ENCODE results near the gene PIGM.

The PIGM gene

GRCh38 chr1:160007577-160008200 lies 24.1 kb downstream of the PIGM start:
- DNase-seq (ENCODE audit: low read depth in 1 of 2, low spot score in 1 of 2): peak in 1 of 2 experiments; percentile 64
- in situ Hi-C loops (cut with HindIII; ENCODE audit: low pct_unique_long_range_greater_than_20kb, low sequenced_read_pairs): no loop called here
- no peak for TF ChIP-seq JUND (IDR thresholded peaks at IDR 0.05; ENCODE audit: low read depth)

- TF ChIP-seq JUND (IDR thresholded peaks at IDR 0.05; ENCODE audit: low read depth): no peak
- in situ Hi-C loops (cut with HindIII; ENCODE audit: low pct_unique_long_range_greater_than_20kb, low sequenced_read_pairs): no loop called here
- DNase-seq (ENCODE audit: low read depth in 1 of 2, low spot score in 1 of 2): peak; percentile 75 to 88
Observed at GRCh38 chr1:160006312-160006940, 25.4 kb downstream of the PIGM start.

DNA sequence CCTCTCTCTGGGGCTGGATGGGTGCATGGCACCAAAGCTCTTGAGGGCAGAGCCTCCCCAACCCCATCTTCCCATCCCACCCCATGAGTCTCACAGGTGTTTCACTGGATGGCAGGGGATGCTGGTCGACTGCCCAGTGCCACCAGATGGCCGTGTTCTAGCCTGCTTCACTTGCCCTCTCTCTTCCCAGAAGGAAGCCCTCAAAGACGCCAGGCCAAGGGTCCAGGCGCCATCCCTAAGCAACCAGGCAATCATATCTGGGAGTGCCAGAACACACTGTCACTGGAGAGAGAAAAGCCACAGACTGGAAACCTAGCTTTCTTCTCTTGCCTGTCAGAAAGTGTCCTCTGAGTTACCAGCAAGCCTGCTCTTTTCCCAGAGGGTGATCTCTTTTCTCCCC lies 26.7 kb downstream of the PIGM start:
- DNase-seq (ENCODE audit: low read depth in 1 of 2, low spot score in 1 of 2): no peak
- in situ Hi-C loops (cut with HindIII; ENCODE audit: low pct_unique_long_range_greater_than_20kb, low sequenced_read_pairs): no loop called here
- no peak for TF ChIP-seq JUND (IDR thresholded peaks at IDR 0.05; ENCODE audit: low read depth)

GRCh38 chr1:160004425-160004824 lies 27.4 kb downstream of the PIGM start:
- in situ Hi-C loops (cut with HindIII; ENCODE audit: low pct_unique_long_range_greater_than_20kb, low sequenced_read_pairs): no loop called here
- no peak for TF ChIP-seq JUND (IDR thresholded peaks at IDR 0.05; ENCODE audit: low read depth)
- DNase-seq (ENCODE audit: low read depth in 1 of 2, low spot score in 1 of 2): no peak

- in situ Hi-C loops (cut with HindIII; ENCODE audit: low pct_unique_long_range_greater_than_20kb, low sequenced_read_pairs): no loop called here
- no peak for TF ChIP-seq JUND (IDR thresholded peaks at IDR 0.05; ENCODE audit: low read depth)
- DNase-seq (ENCODE audit: low read depth in 1 of 2, low spot score in 1 of 2): no peak
Observed at GRCh38 chr1:160004001-160004400, 27.8 kb downstream of the PIGM start.

DNA sequence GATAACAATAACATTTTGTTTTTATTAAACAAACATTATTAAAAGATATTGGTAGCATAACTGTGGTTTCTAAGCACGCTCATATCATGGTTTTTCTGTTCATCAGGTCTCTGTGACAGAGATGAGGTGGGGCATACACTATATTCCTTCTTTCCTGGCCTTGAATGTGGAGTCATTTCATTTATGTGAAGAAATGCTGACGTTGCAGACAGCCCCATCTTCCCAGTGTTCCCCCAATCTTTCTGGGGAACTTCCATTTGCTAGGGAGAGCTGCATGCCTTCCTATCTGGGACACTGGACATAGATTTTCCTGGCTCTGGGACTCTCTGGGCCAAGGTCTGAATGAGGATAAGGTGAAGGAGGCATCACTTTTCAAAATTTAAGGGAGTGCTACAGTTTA lies 30.4 kb downstream of the PIGM start:
- in situ Hi-C loops (cut with HindIII; ENCODE audit: low pct_unique_long_range_greater_than_20kb, low sequenced_read_pairs): no loop called here
- no peak for DNase-seq (ENCODE audit: low read depth in 1 of 2, low spot score in 1 of 2)
- TF ChIP-seq JUND (IDR thresholded peaks at IDR 0.05; ENCODE audit: low read depth): no peak

DNA sequence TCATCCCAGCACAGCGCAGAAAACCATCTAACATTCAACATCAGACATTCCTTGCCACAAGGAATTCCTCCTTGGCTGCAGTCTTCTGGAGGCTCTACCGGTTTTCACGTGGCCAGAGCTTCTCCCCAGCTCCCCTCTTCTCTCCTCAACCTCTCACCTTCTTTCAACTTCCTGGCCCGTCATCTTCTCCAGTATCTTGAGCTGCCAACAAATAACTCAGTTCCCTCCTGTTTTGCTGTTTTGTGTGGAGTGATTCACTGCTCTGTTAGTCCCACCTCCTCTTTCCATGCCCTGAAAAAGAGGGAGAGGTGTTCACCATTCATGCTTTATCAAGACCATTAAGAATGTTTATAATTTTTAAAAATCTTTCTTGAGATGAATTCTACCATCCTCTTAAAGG lies 32.6 kb downstream of the PIGM start:
- in situ Hi-C loops (cut with HindIII; ENCODE audit: low pct_unique_long_range_greater_than_20kb, low sequenced_read_pairs): no loop called here
- TF ChIP-seq JUND (IDR thresholded peaks at IDR 0.05; ENCODE audit: low read depth): no peak
- DNase-seq (ENCODE audit: low read depth in 1 of 2, low spot score in 1 of 2): no peak

DNA sequence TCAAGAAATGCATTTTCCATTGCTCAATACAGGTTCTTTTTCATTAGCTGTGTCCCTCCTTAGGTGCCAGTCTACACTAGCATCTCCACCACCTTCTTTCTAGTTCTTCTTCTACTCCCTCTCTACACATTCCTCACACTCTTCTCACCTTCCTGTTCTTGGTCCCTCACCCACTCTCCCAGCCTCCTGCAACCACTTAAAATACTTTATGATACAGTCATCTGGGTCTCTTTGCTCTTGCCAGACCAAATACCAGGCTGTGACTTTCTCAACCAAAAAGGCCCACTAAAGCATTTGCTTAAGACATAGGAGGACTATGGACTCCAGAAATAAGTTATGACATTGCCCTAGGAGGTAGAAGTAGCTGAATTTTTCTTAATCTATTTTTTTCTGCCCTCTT lies 35.1 kb downstream of the PIGM start:
- no peak for DNase-seq (ENCODE audit: low read depth in 1 of 2, low spot score in 1 of 2)
- no peak for TF ChIP-seq JUND (IDR thresholded peaks at IDR 0.05; ENCODE audit: low read depth)
- in situ Hi-C loops (cut with HindIII; ENCODE audit: low pct_unique_long_range_greater_than_20kb, low sequenced_read_pairs): no loop called here

GRCh38 chr1:159994896-159995295 lies 36.9 kb downstream of the PIGM start:
- in situ Hi-C loops (cut with HindIII; ENCODE audit: low pct_unique_long_range_greater_than_20kb, low sequenced_read_pairs): no loop called here
- DNase-seq (ENCODE audit: low read depth in 1 of 2, low spot score in 1 of 2): no peak
- no peak for TF ChIP-seq JUND (IDR thresholded peaks at IDR 0.05; ENCODE audit: low read depth)

- no peak for DNase-seq (ENCODE audit: low read depth in 1 of 2, low spot score in 1 of 2)
- in situ Hi-C loops (cut with HindIII; ENCODE audit: low pct_unique_long_range_greater_than_20kb, low sequenced_read_pairs): no loop called here
- no peak for TF ChIP-seq JUND (IDR thresholded peaks at IDR 0.05; ENCODE audit: low read depth)
Observed at GRCh38 chr1:159993911-159994310, 37.9 kb downstream of the PIGM start.

GRCh38 chr1:159992161-159992560 lies 39.6 kb downstream of the PIGM start:
- no peak for TF ChIP-seq JUND (IDR thresholded peaks at IDR 0.05; ENCODE audit: low read depth)
- in situ Hi-C loops (cut with HindIII; ENCODE audit: low pct_unique_long_range_greater_than_20kb, low sequenced_read_pairs): no loop called here
- peak; percentile 13 to 46 for DNase-seq (ENCODE audit: low read depth in 1 of 2, low spot score in 1 of 2)

- in situ Hi-C loops (cut with HindIII; ENCODE audit: low pct_unique_long_range_greater_than_20kb, low sequenced_read_pairs): no loop called here
- DNase-seq (ENCODE audit: low read depth in 1 of 2, low spot score in 1 of 2): peak in 1 of 2 experiments; percentile 72
- TF ChIP-seq JUND (IDR thresholded peaks at IDR 0.05; ENCODE audit: low read depth): no peak
Observed at GRCh38 chr1:159991513-159991912, 40.3 kb downstream of the PIGM start.

- TF ChIP-seq JUND (IDR thresholded peaks at IDR 0.05; ENCODE audit: low read depth): no peak
- DNase-seq (ENCODE audit: low read depth in 1 of 2, low spot score in 1 of 2): no peak
- in situ Hi-C loops (cut with HindIII; ENCODE audit: low pct_unique_long_range_greater_than_20kb, low sequenced_read_pairs): no loop called here
Observed at GRCh38 chr1:159990005-159990404, 41.8 kb downstream of the PIGM start.

DNA sequence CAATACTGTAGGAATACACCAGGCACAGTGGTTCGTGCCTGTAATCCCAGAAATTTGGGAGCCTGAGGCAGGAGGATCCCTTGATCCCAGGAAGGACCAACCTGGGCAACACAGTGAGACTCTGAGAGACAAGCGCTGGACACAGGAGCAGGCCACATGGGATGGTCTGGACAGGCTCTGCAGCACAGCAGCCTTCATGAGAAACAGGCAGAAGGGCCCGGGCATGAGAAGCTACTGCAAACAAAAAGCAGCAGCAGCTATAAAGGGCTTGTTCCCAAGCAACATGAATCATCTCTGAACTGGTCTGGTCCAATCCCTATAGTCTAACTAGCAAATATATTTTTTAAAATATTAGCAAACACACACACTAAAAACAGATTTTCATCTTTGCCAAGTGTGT lies 42.2 kb downstream of the PIGM start:
- in situ Hi-C loops (cut with HindIII; ENCODE audit: low pct_unique_long_range_greater_than_20kb, low sequenced_read_pairs): no loop called here
- TF ChIP-seq JUND (IDR thresholded peaks at IDR 0.05; ENCODE audit: low read depth): no peak
- no peak for DNase-seq (ENCODE audit: low read depth in 1 of 2, low spot score in 1 of 2)
